HTERT RPE-1 (cell line): ENCODE results near the gene KLK1.

ENCODE experiments used
- in situ Hi-C: fragments of 300-500 bp; cut with MboI; formaldehyde crosslinking; loops from 4 replicates; pipeline ENCODE4 v1.14.3; 2020; ENCODE audit warnings: low sequenced_read_pairs

The KLK1 gene

GRCh38 chr19:50836543-50837195 is 13.1 kb upstream of the KLK1 start:
- in situ Hi-C loops, result no loop called here

- in situ Hi-C loops, result no loop called here
Observed at GRCh38 chr19:50835785-50836542, 12.4 kb upstream of the KLK1 start.

GRCh38 chr19:50835103-50835784 is 11.7 kb upstream of the KLK1 start:
- in situ Hi-C loops, result no loop called here

GRCh38 chr19:50833802-50834167 is 10.2 kb upstream of the KLK1 start:
- in situ Hi-C loops, result no loop called here

- in situ Hi-C loops, result no loop called here
Observed at GRCh38 chr19:50833117-50833801, 9.7 kb upstream of the KLK1 start, which contains the start of gene KLK15. KLK15 (minus strand) TSS chr19:50833574; CDS start chr19:50831492, 2,082 bp downstream.

GRCh38 chr19:50832666-50833065 is 9.1 kb upstream of the KLK1 start:
- in situ Hi-C loops, result no loop called here

- in situ Hi-C loops, result no loop called here
Observed at GRCh38 chr19:50831026-50831396, 7.4 kb upstream of the KLK1 start.

- in situ Hi-C loops, result no loop called here
Observed at GRCh38 chr19:50830266-50831025, 6.9 kb upstream of the KLK1 start.

- in situ Hi-C loops, result no loop called here
Observed at GRCh38 chr19:50829801-50830200, 6.2 kb upstream of the KLK1 start.

GRCh38 chr19:50827476-50827875 is 3.9 kb upstream of the KLK1 start:
- in situ Hi-C loops, result no loop called here

- in situ Hi-C loops, result no loop called here
Observed at GRCh38 chr19:50826492-50827240, 3.1 kb upstream of the KLK1 start.

- in situ Hi-C loops, result no loop called here
Observed at GRCh38 chr19:50822661-50823208, 852 bp downstream of the KLK1 start.

- in situ Hi-C loops, result no loop called here
Observed at GRCh38 chr19:50821622-50822021, 2.0 kb downstream of the KLK1 start.

GRCh38 chr19:50821248-50821612 is 2.4 kb downstream of the KLK1 start:
- in situ Hi-C loops, result no loop called here

GRCh38 chr19:50820549-50821247 is 2.9 kb downstream of the KLK1 start:
- in situ Hi-C loops, result no loop called here

GRCh38 chr19:50820086-50820485 is 3.5 kb downstream of the KLK1 start:
- in situ Hi-C loops, result no loop called here

GRCh38 chr19:50819636-50820035 is 4.0 kb downstream of the KLK1 start:
- in situ Hi-C loops, result no loop called here

- in situ Hi-C loops, result no loop called here
Observed at GRCh38 chr19:50818859-50819472, 4.6 kb downstream of the KLK1 start.
